KBM-7 (cell line): ENCODE results near the gene NRG4.
"Not testable (repeated sequence)": the region's sequence is repeated elsewhere in the genome, so short reads cannot be mapped to it uniquely, and the experiment has no call there.

Experiments
- DNase-seq: peaks from one replicate; pipeline ENCODE4 v3.0.0-alpha.2; 2015
- in situ Hi-C: fragments of 300-500 bp; cut with MboI; formaldehyde crosslinking; loops from 2 replicates; pipeline ENCODE4 v1.14.3; 2020; ENCODE audit warnings: low sequenced_read_pairs, low pct_unique_long_range_greater_than_20kb, mixed read lengths

The NRG4 gene

DNA sequence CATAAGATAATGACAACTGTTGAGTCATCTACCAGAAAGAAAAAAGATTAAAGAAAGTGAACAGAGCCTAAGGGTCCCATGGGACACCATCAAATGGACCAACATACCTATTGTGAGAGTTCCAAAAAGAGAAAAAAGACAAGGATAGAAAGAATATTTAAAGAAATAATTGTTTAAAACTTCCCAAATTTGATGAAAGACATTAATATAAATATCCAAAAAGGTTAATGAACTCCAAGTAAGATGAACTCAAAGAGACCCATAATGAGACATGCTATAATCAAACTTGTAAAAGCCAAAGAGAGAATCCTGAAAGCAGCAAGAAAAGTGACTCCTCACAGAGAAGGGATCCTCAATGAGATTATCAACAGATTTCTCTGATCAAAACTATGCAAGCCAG, 8.9 kb downstream of the NRG4 start:
- in situ Hi-C loops: no loop called here
- DNase-seq: no peak

DNA sequence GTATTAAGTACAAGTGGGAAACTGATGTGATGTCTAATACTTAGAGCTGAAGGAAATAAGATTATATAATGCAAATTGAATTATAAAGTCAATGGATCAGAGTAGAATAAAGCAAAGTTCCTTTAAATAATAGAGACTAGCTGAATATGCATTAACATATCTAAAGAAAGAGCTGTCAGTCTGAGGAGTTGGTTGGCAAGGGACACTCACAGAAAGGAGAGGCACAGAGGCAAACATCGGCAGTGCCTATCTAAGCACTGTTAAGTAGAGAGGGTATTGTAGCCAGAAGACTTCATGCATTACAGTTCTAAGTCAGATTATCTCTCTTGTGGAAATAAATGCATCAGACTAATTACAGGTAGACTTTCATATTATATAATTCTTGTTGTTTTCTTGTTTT, 16.6 kb downstream of the NRG4 start:
- in situ Hi-C loops: no loop called here

DNA sequence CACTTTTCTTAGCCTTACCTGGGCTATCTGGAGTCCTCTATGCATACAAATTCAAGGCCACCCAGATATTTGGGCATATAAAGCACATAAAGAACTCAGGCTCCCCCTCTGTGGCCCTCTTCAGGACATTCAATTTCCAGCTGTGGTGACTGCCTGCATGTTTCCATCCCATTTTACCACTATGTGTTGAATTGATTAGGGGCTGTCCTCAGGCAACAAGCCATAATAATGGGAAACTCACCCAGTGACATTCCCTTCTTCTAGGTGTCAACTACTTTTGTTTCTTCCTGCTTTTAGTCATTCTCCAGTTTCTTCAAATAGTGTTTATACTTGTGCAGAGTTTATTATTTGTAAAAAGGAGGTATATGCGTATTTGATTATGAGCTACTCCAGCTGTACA, 18.0 kb downstream of the NRG4 start:
- in situ Hi-C loops: no loop called here
- DNase-seq: no peak

More for the DNA sequence above, 16.6 kb downstream of the NRG4 start:
- DNase-seq: no peak

DNA sequence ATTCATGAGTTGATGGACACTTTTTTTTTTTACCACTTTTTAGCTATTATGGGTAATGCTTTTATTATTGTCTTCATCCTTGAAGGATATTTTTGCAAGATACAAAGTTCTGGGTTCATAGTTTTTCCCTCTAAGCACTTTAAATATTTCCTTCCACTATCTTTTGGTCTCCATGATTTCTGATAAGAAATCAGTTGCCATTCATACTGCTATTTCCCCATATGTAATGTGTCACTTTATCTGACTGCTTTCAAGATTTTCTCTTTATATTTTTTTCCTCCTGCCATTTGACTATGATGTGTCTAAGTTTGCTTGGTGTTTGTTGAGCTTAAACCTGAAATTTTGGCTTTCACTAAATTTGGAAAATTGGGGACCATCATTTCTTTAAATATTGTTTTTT, 19.3 kb downstream of the NRG4 start:
- in situ Hi-C loops: no loop called here
- no peak for DNase-seq

DNA sequence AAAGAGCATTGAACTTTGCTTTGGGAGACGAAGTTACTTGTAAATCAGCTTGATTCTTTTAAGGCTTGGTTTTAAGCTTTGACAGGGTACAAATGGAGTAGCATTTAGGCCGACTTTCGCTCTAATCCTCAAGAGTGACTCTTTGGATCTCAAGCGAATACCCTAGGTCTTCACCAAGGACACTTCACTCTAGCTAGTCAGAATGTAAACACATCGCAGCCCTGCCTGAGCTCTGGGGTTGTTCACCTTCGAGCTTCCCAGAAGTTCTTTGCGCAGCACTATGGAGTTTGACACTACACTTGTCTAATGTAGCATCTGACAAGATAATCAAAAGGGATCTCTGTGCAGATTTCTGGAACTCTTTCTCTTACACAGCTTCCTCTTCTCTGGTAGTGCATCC, 22.3 kb downstream of the NRG4 start:
- in situ Hi-C loops: no loop called here
- DNase-seq: no peak

DNA sequence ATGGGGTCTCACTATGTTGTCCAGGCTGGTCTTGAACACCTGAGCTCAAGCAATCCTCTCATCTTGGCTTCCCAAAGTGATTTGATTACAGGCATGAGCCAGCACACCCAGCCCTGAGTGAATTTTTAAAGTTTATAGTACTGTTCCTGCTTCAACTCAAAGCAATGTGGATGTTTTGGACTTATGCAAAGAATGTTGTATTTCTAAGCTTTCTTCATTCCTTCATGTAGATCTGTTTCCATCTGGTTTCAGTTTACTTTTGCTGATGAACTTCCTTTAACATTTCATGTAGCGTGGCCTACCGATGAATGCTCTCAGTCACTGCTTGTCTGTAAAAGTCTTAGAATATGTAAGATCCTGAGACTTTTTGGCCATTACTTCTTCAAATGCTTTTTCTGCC, 23.2 kb downstream of the NRG4 start:
- in situ Hi-C loops: no loop called here
- no peak for DNase-seq

DNA sequence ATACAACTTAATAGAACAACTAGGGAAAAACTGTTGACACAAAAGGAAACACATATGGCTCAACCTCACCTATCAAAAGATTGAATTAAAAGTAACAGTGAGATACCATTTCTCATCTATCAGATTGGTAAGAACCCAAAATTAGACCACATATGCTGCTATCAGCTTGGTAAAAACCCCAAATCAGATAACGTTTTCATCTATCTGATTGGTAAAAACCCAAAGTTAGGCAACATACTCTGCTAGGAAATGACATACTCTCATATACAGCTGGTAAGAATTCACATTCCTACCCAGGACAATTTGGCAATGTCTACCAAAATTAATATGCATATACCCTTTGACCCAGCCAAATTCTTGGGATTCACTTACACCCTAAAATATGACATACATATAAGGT, 26.3 kb downstream of the NRG4 start:
- DNase-seq: no peak
- in situ Hi-C loops: no loop called here

DNA sequence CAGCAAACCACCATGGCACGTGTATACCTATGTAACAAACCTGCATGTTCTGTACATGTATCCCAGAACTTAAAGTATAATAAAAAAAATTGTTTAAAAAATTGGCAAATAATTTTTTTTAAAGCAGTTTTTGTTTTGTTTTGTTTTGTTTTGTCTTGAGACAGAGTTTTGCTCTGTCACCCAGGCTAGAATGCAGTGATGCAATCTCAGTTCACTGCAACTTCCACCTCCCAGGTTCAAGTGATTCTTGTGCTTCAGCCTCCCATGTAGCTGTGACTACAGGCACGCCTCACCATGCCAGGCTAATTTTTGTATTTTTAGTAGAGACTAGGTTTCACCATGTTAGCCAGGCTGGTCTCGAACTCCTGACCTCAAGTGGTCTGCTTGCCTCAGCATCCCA, 27.5 kb downstream of the NRG4 start:
- DNase-seq, in situ Hi-C loops: not testable (repeated sequence)

DNA sequence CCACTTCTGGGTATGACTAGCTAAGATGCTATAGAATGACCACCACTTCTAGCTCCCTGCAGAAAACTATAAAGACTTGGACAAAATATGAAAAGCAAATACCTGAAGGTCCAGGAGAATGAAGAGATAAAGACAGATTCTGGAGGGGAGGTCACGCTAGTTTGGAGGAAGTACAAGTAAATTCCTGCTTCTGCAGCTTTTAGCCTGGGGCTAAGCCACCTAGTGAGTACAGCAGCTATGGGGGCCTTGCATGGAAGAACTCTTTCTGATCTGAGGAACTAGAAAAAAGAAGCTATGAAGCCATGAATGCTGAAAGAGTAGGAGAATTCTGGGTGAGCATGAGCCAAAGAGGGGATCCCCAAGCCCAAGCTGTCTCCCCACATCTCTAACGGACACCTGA, 29.8 kb downstream of the NRG4 start:
- in situ Hi-C loops: no loop called here
- DNase-seq: no peak

DNA sequence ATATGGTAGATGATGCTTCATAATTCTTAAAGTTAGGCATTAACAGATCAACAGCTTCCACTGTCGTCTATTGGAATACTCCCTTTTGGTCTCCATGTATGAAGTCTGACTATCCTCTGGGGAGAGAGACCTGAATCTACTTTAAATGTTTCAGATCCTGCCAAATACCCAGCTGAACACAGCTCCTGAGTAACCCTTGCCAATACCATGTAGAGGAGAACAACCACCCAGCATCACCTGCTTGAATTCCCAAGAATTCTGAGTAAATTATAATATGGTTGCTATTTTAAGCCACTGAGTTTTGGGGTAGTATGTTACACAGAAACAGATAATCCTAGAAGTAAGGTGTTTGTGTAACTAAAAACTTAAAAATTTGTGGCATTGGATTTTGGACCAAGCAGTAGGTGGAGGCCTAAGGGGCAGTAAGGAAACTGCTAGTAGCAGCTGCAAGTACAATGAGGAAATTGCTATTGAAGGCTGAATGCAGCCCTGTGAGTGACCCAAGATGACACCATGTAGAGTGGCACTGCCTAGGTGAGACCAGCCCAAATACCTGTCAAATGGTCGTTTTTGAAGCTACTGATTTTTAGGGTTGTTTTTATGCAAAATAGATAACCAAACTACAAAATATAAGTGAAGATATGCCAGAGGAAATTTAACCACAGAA, 30.9 kb downstream of the NRG4 start:
- in situ Hi-C loops: no loop called here
- DNase-seq: no peak

DNA sequence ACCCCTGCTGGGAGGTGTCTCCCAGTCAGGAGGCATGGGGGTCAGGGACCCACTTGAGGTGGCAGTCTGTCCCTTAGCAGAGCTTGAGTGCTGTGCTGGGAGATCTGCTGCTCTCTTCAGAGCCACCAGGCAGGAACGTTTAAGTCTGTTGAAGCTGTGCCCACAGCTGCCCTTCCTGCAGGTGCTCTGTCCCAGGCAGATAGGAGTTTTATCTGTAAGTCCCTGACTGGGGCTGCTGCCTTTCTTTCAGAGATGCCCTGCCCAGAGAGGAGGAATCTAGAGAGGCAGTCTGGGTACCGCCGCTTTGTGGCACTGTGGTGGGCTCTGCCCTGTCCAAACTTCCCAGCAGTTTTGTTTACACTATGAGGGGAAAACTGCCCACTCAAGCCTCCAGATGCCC, 35.5 kb downstream of the NRG4 start:
- DNase-seq, in situ Hi-C loops: not testable (repeated sequence)

DNA sequence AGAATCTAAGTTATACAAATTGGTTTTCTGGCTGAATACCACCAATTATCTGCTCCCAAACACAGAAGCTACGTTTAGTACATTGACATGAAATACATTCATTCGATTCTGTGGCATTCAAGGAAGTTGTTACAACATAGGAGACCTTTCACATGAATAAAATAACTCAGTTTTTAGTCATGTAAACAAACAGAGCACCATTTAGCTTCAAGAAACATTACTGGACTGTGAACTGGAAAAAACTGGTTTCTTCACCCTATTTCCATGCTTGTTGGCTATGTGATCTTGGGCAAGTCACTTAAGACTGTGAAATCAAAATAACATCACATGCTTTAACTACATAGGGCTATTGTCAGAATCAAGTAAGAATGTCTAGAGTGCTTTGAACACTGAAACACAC, 46.2 kb downstream of the NRG4 start:
- no peak for DNase-seq
- in situ Hi-C loops: no loop called here

DNA sequence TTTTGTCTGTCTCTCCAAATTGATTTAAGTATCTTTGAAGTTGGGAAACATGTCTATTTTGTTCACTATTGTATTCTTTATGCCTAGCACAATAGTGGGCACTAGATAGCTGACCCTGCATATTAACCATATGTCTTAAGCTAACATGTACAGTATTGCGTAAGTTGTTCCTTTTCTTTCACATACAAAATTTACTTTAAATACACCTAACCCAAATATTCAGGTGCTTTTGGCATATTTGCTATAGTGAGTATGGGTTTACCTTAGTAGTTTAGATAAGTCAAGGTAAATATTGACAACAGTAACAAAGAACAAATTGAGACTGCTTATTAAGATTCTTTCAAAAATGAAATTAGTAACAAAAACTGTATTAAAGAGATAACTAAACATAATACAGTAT, 50.9 kb downstream of the NRG4 start:
- in situ Hi-C loops: no loop called here
- DNase-seq: no peak

DNA sequence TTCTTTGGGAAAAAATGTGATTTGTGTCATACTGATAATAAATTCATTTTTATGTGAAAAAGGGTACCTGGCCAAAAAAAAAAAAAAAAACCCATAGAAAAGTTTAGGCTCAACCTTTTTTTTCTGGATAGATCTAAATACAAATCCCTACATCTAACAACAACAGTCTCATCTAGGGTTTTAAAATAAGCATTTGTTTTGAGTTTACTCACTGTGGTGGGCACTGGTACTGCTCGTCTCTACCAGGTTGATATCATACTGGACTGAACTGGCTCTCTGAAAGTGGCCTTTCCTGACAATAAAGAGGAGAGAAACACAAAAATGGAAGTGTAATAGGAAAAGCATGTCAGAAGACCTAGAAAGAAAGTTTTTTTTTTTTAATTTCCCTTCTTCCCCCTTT, 56.5 kb downstream of the NRG4 start:
- in situ Hi-C loops: no loop called here
- no peak for DNase-seq

DNA sequence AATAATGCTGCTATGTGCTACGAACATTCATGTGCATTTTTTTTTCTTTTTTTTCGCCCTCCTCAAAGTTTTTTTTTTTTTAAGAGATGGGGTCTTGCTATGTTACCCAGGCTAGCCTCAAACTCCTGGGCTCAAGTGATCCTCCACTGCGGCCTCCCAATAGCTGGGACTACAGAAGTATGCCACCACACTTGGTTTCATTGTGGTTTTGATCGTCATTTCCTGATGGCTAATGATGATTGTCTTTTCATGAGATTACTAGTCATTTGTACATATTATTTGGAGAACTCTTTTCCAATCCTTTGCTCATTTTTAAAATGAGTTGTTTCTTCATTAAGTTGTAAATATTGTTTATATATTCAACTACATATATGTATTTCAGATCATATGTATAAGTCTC, 59.7 kb downstream of the NRG4 start:
- in situ Hi-C loops: no loop called here
- no peak for DNase-seq

DNA sequence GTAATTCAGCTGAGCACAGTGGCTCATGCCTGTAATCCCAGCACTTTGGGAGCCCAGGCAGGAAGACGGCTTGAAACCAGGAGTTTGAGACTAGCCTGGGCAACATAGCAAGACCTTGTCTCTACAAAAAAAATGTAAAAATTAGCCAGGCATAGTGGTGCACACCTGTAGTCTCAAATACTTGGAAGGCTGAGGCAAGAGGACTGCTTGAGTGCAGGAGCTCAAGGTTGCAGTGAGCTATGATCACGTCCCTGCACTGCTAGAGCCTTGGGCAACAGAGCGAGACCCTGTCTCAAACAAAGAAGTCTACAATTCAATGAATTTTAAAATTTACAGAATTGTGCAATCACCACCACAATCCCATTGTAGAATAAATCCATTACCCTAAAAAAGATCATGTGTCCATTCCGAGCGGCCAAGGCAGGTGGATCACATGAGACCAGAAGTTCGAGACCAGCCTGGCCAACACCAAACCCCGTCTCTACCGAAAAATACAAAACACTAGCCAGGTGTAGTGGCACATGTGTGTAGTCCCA, 63.4 kb downstream of the NRG4 start:
- DNase-seq: no peak
- in situ Hi-C loops: no loop called here

DNA sequence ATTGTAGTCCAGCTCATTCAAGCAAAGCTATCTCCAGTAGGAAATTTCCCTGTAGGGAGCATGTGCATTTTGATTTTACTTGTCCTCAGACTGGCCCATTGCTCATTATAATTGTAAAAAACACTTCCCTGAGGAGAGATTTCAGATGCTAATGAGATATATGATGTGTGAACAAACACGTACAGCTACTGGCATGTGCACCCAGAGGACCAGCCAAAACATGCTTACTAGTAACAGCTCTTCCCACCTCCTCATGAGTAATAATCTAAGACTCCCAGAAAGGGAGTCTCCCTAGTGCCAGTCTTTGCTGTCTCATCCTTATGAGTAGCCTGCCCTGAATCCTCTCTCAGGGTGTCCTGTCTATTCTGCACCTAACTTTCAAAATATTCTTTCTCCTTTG, 65.1 kb downstream of the NRG4 start:
- no peak for DNase-seq
- in situ Hi-C loops: no loop called here

DNA sequence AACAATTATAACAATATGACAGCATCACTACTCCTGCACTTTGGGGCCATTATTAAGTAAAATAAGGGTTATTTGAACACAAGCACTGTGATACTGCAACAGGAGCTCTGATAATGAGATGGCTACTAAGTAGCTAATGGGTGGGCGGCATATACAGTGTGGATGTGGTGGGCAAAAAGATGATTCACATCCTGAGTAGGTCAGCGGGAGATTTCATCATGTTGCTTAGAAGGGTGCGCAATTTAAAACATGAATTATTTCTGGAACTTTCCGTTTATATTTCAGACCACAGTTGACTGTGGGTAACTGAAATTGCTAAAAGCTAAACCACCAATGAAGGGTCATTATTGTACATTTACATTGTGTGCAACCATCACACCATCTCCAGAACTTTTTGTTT, 66.3 kb downstream of the NRG4 start:
- in situ Hi-C loops: no loop called here
- DNase-seq: peak; percentile 37

DNA sequence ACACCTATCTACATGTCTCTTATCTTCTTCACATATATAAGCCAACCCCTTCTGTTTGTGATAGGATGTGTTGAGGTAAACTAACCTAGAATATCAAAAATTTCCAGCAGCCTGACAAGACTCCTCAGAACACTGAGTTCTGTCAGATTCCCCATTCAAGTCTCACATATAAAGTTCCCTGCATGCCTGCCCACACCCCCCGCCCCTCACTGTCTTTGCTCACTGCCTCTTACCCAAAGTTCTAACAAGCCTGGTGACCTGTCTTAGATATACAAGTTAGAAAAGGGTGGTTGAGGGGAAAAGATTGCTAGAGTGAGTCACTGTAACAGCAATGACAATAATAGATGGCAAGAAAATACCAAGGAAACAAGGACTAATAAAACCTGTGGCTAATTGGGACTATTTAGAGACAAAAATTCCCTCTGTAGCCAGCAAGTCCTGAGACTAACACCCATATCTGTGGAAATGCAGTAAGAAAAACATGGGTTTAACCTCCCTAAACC, 68.5 kb downstream of the NRG4 start:
- DNase-seq: no peak
- in situ Hi-C loops: no loop called here

DNA sequence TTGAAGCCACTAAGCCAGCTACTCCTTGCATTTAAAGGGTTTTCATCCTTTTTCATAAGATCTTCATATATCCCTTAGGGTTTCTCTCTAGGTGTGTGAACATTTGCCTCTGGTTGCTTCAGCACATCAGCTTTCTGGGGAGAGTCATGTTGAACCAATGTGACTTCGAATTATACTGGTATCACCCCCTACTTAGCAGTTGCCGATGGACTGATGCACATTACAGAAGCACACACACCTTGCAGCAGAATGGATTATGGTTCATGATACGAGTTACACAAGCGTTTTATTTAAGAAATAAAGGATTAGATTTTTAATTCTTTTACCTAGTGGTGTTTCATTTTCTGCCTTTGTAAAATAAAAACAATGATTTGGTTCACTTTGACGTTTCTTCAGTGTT, 69.0 kb downstream of the NRG4 start:
- in situ Hi-C loops: no loop called here
- DNase-seq: no peak

DNA sequence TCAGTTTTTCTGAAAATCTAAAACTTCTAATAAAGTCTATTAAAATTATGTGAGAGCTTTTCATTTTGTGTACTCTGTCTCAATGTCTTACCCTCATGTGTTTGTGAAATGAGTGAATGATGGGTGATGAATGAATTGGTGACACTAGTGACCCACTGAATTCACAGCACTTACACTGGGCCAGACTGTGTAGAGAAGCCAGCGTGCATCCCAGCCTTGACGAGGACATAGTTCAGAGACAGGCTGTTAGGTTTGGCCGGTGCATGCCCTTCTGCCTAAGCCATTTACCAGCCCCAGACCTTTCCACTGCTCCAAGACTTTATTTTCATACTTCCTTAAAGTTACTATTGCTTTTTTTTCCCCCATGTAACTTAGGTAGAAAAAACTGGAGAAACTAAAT, 69.8 kb downstream of the NRG4 start:
- DNase-seq: no peak
- in situ Hi-C loops: no loop called here
